Body of pancreas (tissue), 4 donors: Measurements from ENCODE around the gene ADAMTSL1.

Experiments used
- POLR2A ChIP-seq, 3 donors: fragments of 450-650 bp; IDR thresholded peaks; one replicate each; pipeline ENCODE4 v1.6.1; 2016; ENCODE audit warnings: antibody characterized with exemption in 3 of 3, mild to moderate bottlenecking in 2 of 3
- TF ChIP-seq, protein P1 (sequence below), 7 experiments: fragments of 450-650 bp in 4 of 7; fragments of 200-600 bp in 3 of 7; sonication (generic) in 3 of 7; IDR thresholded peaks; one replicate each; pipeline ENCODE4 v1.5.1; 2016 to 2019; ENCODE audit warnings: antibody characterized with exemption in 7 of 7

DNA sequence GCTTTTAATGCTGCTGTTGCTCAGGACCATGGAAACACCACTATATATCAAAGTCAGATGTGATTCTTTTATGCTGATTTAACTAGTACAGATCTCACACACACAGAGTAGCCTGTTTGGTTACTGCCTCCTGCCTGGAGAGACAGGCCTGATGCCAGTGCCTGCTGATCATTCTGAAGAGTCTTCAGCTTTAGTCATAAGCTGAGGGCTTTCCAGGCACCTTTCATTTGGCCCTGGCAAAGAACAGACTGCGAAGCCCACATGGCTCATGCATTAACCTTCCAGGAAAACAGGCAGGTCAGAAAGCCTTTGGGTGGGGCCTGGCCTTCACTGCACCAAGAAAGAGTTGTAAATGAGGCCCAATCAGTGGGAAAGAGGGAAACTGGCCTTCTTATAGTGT is 414.3 kb downstream of the ADAMTSL1 start:
- TF ChIP-seq, protein P1, sequence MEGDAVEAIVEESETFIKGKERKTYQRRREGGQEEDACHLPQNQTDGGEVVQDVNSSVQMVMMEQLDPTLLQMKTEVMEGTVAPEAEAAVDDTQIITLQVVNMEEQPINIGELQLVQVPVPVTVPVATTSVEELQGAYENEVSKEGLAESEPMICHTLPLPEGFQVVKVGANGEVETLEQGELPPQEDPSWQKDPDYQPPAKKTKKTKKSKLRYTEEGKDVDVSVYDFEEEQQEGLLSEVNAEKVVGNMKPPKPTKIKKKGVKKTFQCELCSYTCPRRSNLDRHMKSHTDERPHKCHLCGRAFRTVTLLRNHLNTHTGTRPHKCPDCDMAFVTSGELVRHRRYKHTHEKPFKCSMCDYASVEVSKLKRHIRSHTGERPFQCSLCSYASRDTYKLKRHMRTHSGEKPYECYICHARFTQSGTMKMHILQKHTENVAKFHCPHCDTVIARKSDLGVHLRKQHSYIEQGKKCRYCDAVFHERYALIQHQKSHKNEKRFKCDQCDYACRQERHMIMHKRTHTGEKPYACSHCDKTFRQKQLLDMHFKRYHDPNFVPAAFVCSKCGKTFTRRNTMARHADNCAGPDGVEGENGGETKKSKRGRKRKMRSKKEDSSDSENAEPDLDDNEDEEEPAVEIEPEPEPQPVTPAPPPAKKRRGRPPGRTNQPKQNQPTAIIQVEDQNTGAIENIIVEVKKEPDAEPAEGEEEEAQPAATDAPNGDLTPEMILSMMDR (IDR thresholded peaks at IDR 0.05), result no peak
- no peak for TF ChIP-seq POLR2A (IDR thresholded peaks at IDR 0.05)
